Panc1 (cell line): ENCODE measurements around the gene POLE.

Experiments used
- CTCF ChIP-seq: fragments of 450-650 bp; IDR thresholded peaks from 2 replicates; pipeline ENCODE4 v1.5.1; 2017; ENCODE audit warnings: mild to moderate bottlenecking
- POLR2AphosphoS5 ChIP-seq: IDR thresholded peaks from 2 replicates; pipeline ENCODE4 v1.6.1; 2012; ENCODE audit warnings: mild to moderate bottlenecking, low read depth, low read length, moderate library complexity
- REST ChIP-seq, 2 experiments: IDR thresholded peaks; 2 replicates each; pipeline ENCODE4 v1.6.1; 2011 to 2012; ENCODE audit warnings: low read depth in 2 of 2, control low read depth in 1 of 2, low read length in 1 of 2, mild to moderate bottlenecking in 1 of 2, moderate library complexity in 1 of 2; ENCODE audit not compliant: insufficient read depth in 1 of 2

- TF ChIP-seq CTCF (no peak), POLR2AphosphoS5 (no peak), REST (IDR thresholded peaks at IDR 0.05; ENCODE audit: insufficient read depth in 1 of 2, low read depth in 2 of 2, low read length in 1 of 2) (no peak)
Measured at GRCh38 chr12:132653567-132654290, 33.4 kb downstream of the POLE start.
